Natural killer cell (primary cell): ENCODE data around the gene CFL1. TPM values are rescaled to one million over a fixed set of nuclear protein-coding genes. Genes with fewer than 3 reads are reported as not detected.

Source experiments
- ATAC-seq, 3 donors: fragments of 150-1000 bp in 2 of 3; fragments of 200-7000 bp in 1 of 3; cut with Tn5 transposase; 1 replicate in 1 of 3; 2 replicates in 2 of 3; pipeline ENCODE4 v1.10.0; 2021; ENCODE audit warnings: mild to moderate bottlenecking in 2 of 3, moderate library complexity in 2 of 3
- DNase-seq, 2 donors: peaks; one replicate each; pipeline versions ENCODE4 v3.0.0 to v3.0.0-alpha.2; 2013 to 2021; ENCODE audit warnings: mixed read lengths in 1 of 2
- H3K27ac ChIP-seq: one replicate; pipeline ENCODE4 v1.5.1; 2013; ENCODE audit warnings: mild to moderate bottlenecking, low read length
- H3K27me3 ChIP-seq: one replicate; pipeline ENCODE4 v1.6.1; 2013; ENCODE audit warnings: low read length; ENCODE audit not compliant: control insufficient read depth, insufficient read depth
- H3K36me3 ChIP-seq: one replicate; pipeline ENCODE4 v1.6.1; 2013; ENCODE audit warnings: low read length; ENCODE audit not compliant: control insufficient read depth, insufficient read depth
- H3K4me1 ChIP-seq: one replicate; pipeline ENCODE4 v1.6.1; 2013; ENCODE audit warnings: low read length; ENCODE audit not compliant: control insufficient read depth, insufficient read depth
- H3K4me3 ChIP-seq: one replicate; pipeline ENCODE4 v1.5.1; 2013; ENCODE audit warnings: low read length
- H3K9me3 ChIP-seq: one replicate; pipeline ENCODE4 v1.6.1; 2013; ENCODE audit warnings: low read length; ENCODE audit not compliant: control insufficient read depth, insufficient read depth
- H3K27ac Mint-ChIP-seq, 2 donors: one replicate each; pipeline ENCODE4 v1.8.0; 2022; ENCODE audit warnings: mild to moderate bottlenecking in 2 of 2, mixed read lengths in 2 of 2, moderate library complexity in 1 of 2
- H3K27me3 Mint-ChIP-seq, 2 donors: one replicate each; pipeline ENCODE4 v1.8.0; 2022; ENCODE audit warnings: low read depth in 2 of 2, mixed read lengths in 2 of 2
- H3K36me3 Mint-ChIP-seq: one replicate; pipeline ENCODE4 v1.8.0; 2022; ENCODE audit warnings: mixed read lengths
- H3K4me1 Mint-ChIP-seq, 2 donors: one replicate each; pipeline ENCODE4 v1.8.0; 2022; ENCODE audit warnings: mixed read lengths in 2 of 2
- H3K4me3 Mint-ChIP-seq: one replicate; pipeline ENCODE4 v1.8.0; 2022; ENCODE audit warnings: mild to moderate bottlenecking, moderate library complexity, mixed read lengths
- H3K9me3 Mint-ChIP-seq, 2 donors: one replicate each; pipeline ENCODE4 v1.8.0; 2022; ENCODE audit warnings: mixed read lengths in 2 of 2
- CTCF ChIP-seq: fragments of 200-600 bp; IDR thresholded peaks from one replicate; pipeline ENCODE4 v1.8.0; 2022; ENCODE audit warnings: antibody characterized with exemption
- WGBS: methylation state at CpG from one replicate; pipeline ENCODE4 v1.1.7; 2013; ENCODE audit warnings: missing lambda C conversion rate; ENCODE audit not compliant: insufficient coverage; 5-methylcytosine and 5-hydroxymethylcytosine counted together
- intact Hi-C: fragments of 100-400 bp; cut with micrococcal nuclease; formaldehyde crosslinking; loops from one replicate; pipeline ENCODE4 v1.14.2; 2022
- total RNA-seq, 4 donors: library from RNA; stranded (reverse); fragments of 120-200 nt in 1 of 4; gene quantifications; one replicate each; pipeline versions ENCODE4 v1.2.3 to v1.2.4, GENCODE V29; 2013 to 2022

Gene CFL1
- total RNA-seq, 3 donors from 2014 or later (not counting 1 experiment from before 2014, with no cell fraction given) = 1,035 to 1,220 (median 1,095) TPM

GRCh38 chr11:65890324-65891218 lies 32.6 kb upstream of the CFL1 start, which contains the start of gene CCDC85B:
Gene CCDC85B, plus strand, starts transcription at chr11:65890673. Its CDS starts 111 bp downstream, at chr11:65890784.
- Mint-ChIP-seq H3K27me3 (no peaks in the 10 kb centered on the region), H3K27ac (peak within 1 kb of the TSS; percentile 88 to 96), H3K9me3 (no peaks in the 10 kb centered on the region), H3K4me3 (peak within 1 kb of the TSS; percentile 88), H3K36me3 (no peaks in the 10 kb centered on the region), H3K4me1 (peaks cover 57 to 62% of the 10 kb centered on the region in 2 donors)
- no peak for TF ChIP-seq CTCF
- Histone ChIP-seq H3K27ac (peak within 1 kb of the TSS; percentile 97), H3K9me3 (no peaks in the 10 kb centered on the region), H3K4me3 (peak within 1 kb of the TSS; percentile 53), H3K36me3 (peaks cover 3% of the 10 kb centered on the region), H3K4me1 (peaks cover 68% of the 10 kb centered on the region), H3K27me3 (no peaks in the 10 kb centered on the region)
- peak; percentile 98 to 99 for DNase-seq
- intact Hi-C loops = loop anchor here (1.0 to 5.0 kb wide), 3 partner anchors 10 to 72 kb away; partner anchors contain the start of genes C11orf68, DRAP1, FOSL1 and SART1
- under 1% methylated on average over 94 of the region's 94 CpGs for WGBS
- peak; percentile 74 to 90 (median 78) for ATAC-seq

GRCh38 chr11:65888163-65888814 lies 30.3 kb upstream of the CFL1 start, which contains the start of gene FIBP:
Gene FIBP, minus strand, starts transcription at chr11:65888471. Its CDS starts 53 bp downstream, at chr11:65888418.
- under 1% methylated on average over 57 of the region's 57 CpGs for whole genome bisulfite sequencing
- H3K9me3 Mint-ChIP-seq = no peaks in the 10 kb centered on the region
- H3K4me1 ChIP-seq = peaks cover 72% of the 10 kb centered on the region
- peaks cover 16% of the 10 kb centered on the region for H3K36me3 ChIP-seq
- DNase-seq (peak; percentile 88 to 97), ATAC-seq (peak; percentile 60 to 79 (median 64))
- no peaks in the 10 kb centered on the region for H3K36me3 Mint-ChIP-seq
- peak within 1 kb of the TSS; percentile 88 to 96 for H3K27ac Mint-ChIP-seq
- peaks cover 60 to 68% of the 10 kb centered on the region in 2 donors for H3K4me1 Mint-ChIP-seq
- H3K27ac ChIP-seq = peak within 1 kb of the TSS; percentile 97
- H3K27me3 Mint-ChIP-seq = no peaks in the 10 kb centered on the region
- peak within 1 kb of the TSS; percentile 88 for H3K4me3 Mint-ChIP-seq
- intact Hi-C loops = no loop called here
- peak within 1 kb of the TSS; percentile 72 for H3K4me3 ChIP-seq
- no peaks in the 10 kb centered on the region for H3K9me3 ChIP-seq
- H3K27me3 ChIP-seq = no peaks in the 10 kb centered on the region
- TF ChIP-seq CTCF = peak; percentile 90

- H3K4me3 ChIP-seq = peak overlapping the region; percentile 72
- Mint-ChIP-seq H3K36me3 (no peaks in the 10 kb centered on the region), H3K9me3 (no peaks in the 10 kb centered on the region), H3K27me3 (no peaks in the 10 kb centered on the region), H3K27ac (peak overlapping the region; percentile 88 to 96), H3K4me1 (peaks cover 54 to 68% of the 10 kb centered on the region in 2 donors), H3K4me3 (peak overlapping the region; percentile 88)
- 8% methylated on average over 23 of the region's 23 CpGs for whole genome bisulfite sequencing
- no peaks in the 10 kb centered on the region for H3K27me3 ChIP-seq
- ATAC-seq = no peak
- intact Hi-C loops = no loop called here
- peaks cover 68% of the 10 kb centered on the region for H3K4me1 ChIP-seq
- H3K36me3 ChIP-seq = peaks cover 22% of the 10 kb centered on the region
- no peak for TF ChIP-seq CTCF
- DNase-seq = no peak
- no peaks in the 10 kb centered on the region for H3K9me3 ChIP-seq
- peak overlapping the region; percentile 97 for H3K27ac ChIP-seq
Measured at GRCh38 chr11:65887723-65888162, 29.8 kb upstream of the CFL1 start.
